Urinary bladder (tissue), 4 donors: Measurements from ENCODE around the gene SLC26A4. TPM values are rescaled to one million over a fixed set of nuclear protein-coding genes. Genes with fewer than 3 reads are reported as not detected.
A peak's percentile ranks its signal among the peaks of the same experiment; 100 is the strongest.
"Not testable (repeated sequence)": the region's sequence is repeated elsewhere in the genome, so short reads cannot be mapped to it uniquely, and the experiment has no call there.

Experiments
- DNase-seq: peaks from one replicate; pipeline ENCODE4 v3.0.0-alpha.2; 2015; ENCODE audit errors: extremely low spot score
- H3K27ac ChIP-seq: one replicate; pipeline ENCODE4 v1.5.1; 2013; ENCODE audit warnings: low read depth, mild to moderate bottlenecking, moderate library complexity
- H3K36me3 ChIP-seq: one replicate; pipeline ENCODE4 v1.6.1; 2013; ENCODE audit warnings: mild to moderate bottlenecking, moderate library complexity; ENCODE audit not compliant: insufficient read depth
- H3K4me1 ChIP-seq: one replicate; pipeline ENCODE4 v1.6.1; 2013; ENCODE audit warnings: mild to moderate bottlenecking, moderate library complexity; ENCODE audit not compliant: insufficient read depth
- H3K4me3 ChIP-seq: one replicate; pipeline ENCODE4 v1.5.1; 2013; ENCODE audit warnings: low read depth, low read length
- WGBS: extraction: QIAGEN DNeasy Blood & Tissue Kit; methylation state at CpG from one replicate; pipeline ENCODE4 v1.1.7; 2013; 5-methylcytosine and 5-hydroxymethylcytosine counted together
- polyA plus RNA-seq: library from polyadenylated mRNA; stranded (reverse); fragments of 200-250 nt; gene quantifications from one replicate; pipeline ENCODE4 v1.2.3, GENCODE V29; 2013
- total RNA-seq: library from RNA; depleted of rRNA; stranded (reverse); fragments of >200 nt; gene quantifications from one replicate; pipeline ENCODE4 v1.2.3, GENCODE V29; 2014
- donor health status: healthy with polysubstance abuse.
- donor health status: healthy.

The SLC26A4 gene
- total and polyA plus RNA-seq, 2 donors, result 0.37 to 1.1 TPM

- H3K4me3 ChIP-seq, H3K36me3 ChIP-seq, H3K27ac ChIP-seq, H3K4me1 ChIP-seq, DNase-seq: not testable (repeated sequence)
- WGBS, result 95% methylated on average over 2 of the region's 2 CpGs
Observed at GRCh38 chr7:107639070-107639469, 21.6 kb upstream of the SLC26A4 start.

- H3K36me3 ChIP-seq, result no peaks in the 10 kb centered on the region
- DNase-seq, result no peak
Observed at GRCh38 chr7:107641676-107642075, 19.0 kb upstream of the SLC26A4 start.

GRCh38 chr7:107642501-107642900, 18.1 kb upstream of the SLC26A4 start:
- no peaks in the 10 kb centered on the region for H3K36me3 ChIP-seq
- DNase-seq, result no peak
- 81% methylated on average over 4 of the region's 4 CpGs for WGBS
- no peak overlapping the region for H3K4me3 ChIP-seq
- no peak overlapping the region for H3K27ac ChIP-seq
- H3K4me1 ChIP-seq, result no peaks in the 10 kb centered on the region

More at GRCh38 chr7:107641676-107642075, 19.0 kb upstream of the SLC26A4 start:
- H3K4me3 ChIP-seq, result no peak overlapping the region
- H3K4me1 ChIP-seq, result no peaks in the 10 kb centered on the region
- no peak overlapping the region for H3K27ac ChIP-seq
- WGBS, result 72% methylated on average over 1 of the region's 1 CpG

- Histone ChIP-seq H3K36me3 (no peaks in the 10 kb centered on the region), H3K4me1 (no peaks in the 10 kb centered on the region), H3K4me3 (no peak overlapping the region), H3K27ac (no peak overlapping the region)
- no peak for DNase-seq
- 82% methylated on average over 1 of the region's 1 CpG for WGBS
Observed at GRCh38 chr7:107643407-107643806, 17.2 kb upstream of the SLC26A4 start.

- Histone ChIP-seq H3K36me3 (no peaks in the 10 kb centered on the region), H3K27ac (no peak overlapping the region), H3K4me1 (no peaks in the 10 kb centered on the region), H3K4me3 (no peak overlapping the region)
- no peak for DNase-seq
- WGBS, result 67% methylated on average over 1 of the region's 1 CpG
Observed at GRCh38 chr7:107643938-107644308, 16.7 kb upstream of the SLC26A4 start.

- H3K4me1 ChIP-seq, result no peaks in the 10 kb centered on the region
- no peak for DNase-seq
- H3K27ac ChIP-seq, result no peak overlapping the region
- H3K36me3 ChIP-seq, result no peaks in the 10 kb centered on the region
- WGBS, result 28% methylated on average over 9 of the region's 9 CpGs
- no peak overlapping the region for H3K4me3 ChIP-seq
Observed at GRCh38 chr7:107644309-107644974, 16.2 kb upstream of the SLC26A4 start.

- H3K27ac ChIP-seq, result no peak overlapping the region
- no peak for DNase-seq
- no peaks in the 10 kb centered on the region for H3K36me3 ChIP-seq
- H3K4me1 ChIP-seq, result no peaks in the 10 kb centered on the region
- 93% methylated on average over 5 of the region's 5 CpGs for WGBS
- H3K4me3 ChIP-seq, result no peak overlapping the region
Observed at GRCh38 chr7:107652642-107653041, 8.0 kb upstream of the SLC26A4 start.

GRCh38 chr7:107658467-107658866, 2.2 kb upstream of the SLC26A4 start:
- H3K36me3 ChIP-seq, result no peaks in the 10 kb centered on the region
- no peak overlapping the region for H3K4me3 ChIP-seq
- no peak overlapping the region for H3K27ac ChIP-seq
- DNase-seq, result no peak
- H3K4me1 ChIP-seq, result no peaks in the 10 kb centered on the region

- H3K4me3 ChIP-seq, result no peak overlapping the region
- 76% methylated on average over 4 of the region's 4 CpGs for WGBS
- no peak overlapping the region for H3K27ac ChIP-seq
- no peak for DNase-seq
- H3K4me1 ChIP-seq, result no peaks in the 10 kb centered on the region
- no peaks in the 10 kb centered on the region for H3K36me3 ChIP-seq
Observed at GRCh38 chr7:107659666-107660065, 962 bp upstream of the SLC26A4 start.

- WGBS, result under 1% methylated on average over 73 of the region's 73 CpGs
- Histone ChIP-seq H3K4me3 (peak overlapping the region; percentile 38), H3K27ac (no peak overlapping the region), H3K36me3 (no peaks in the 10 kb centered on the region), H3K4me1 (no peaks in the 10 kb centered on the region)
- DNase-seq, result no peak
Observed at GRCh38 chr7:107661081-107661864, 645 bp downstream of the SLC26A4 start.

GRCh38 chr7:107661865-107662379, 1.3 kb downstream of the SLC26A4 start:
- 11% methylated on average over 20 of the region's 20 CpGs for WGBS

GRCh38 chr7:107663196-107663595, 2.6 kb downstream of the SLC26A4 start:
- Histone ChIP-seq H3K27ac (no peak overlapping the region), H3K4me3 (no peak overlapping the region), H3K4me1 (no peaks in the 10 kb centered on the region), H3K36me3 (no peaks in the 10 kb centered on the region)
- 76% methylated on average over 4 of the region's 4 CpGs for WGBS
- DNase-seq, result no peak

More at GRCh38 chr7:107661865-107662379, 1.3 kb downstream of the SLC26A4 start:
- H3K27ac ChIP-seq, result no peak overlapping the region
- H3K4me1 ChIP-seq, result no peaks in the 10 kb centered on the region
- H3K36me3 ChIP-seq, result no peaks in the 10 kb centered on the region
- DNase-seq, result no peak
- H3K4me3 ChIP-seq, result peak overlapping the region; percentile 38

GRCh38 chr7:107666790-107667189, 6.2 kb downstream of the SLC26A4 start:
- 84% methylated on average over 1 of the region's 1 CpG for WGBS
- Histone ChIP-seq H3K27ac (no peak overlapping the region), H3K4me3 (no peak overlapping the region), H3K4me1 (no peaks in the 10 kb centered on the region), H3K36me3 (no peaks in the 10 kb centered on the region)
- DNase-seq, result no peak

- Histone ChIP-seq H3K4me1 (no peaks in the 10 kb centered on the region), H3K36me3 (no peaks in the 10 kb centered on the region), H3K27ac (no peak overlapping the region), H3K4me3 (no peak overlapping the region)
- DNase-seq, result no peak
- WGBS, result 57% methylated on average over 3 of the region's 3 CpGs
Observed at GRCh38 chr7:107667341-107667740, 6.7 kb downstream of the SLC26A4 start.
